KMS-11 (cell line): ENCODE results near the gene CDH4.

Experiments used
- H2AFZ ChIP-seq: fragments of 200-600 bp; sonication (generic); 2 replicates; pipeline ENCODE4 v1.6.1; 2016; ENCODE audit warnings: antibody characterized with exemption, mixed run types, low read depth
- H3K27ac ChIP-seq: fragments of 200-600 bp; sonication (generic); 2 replicates; pipeline ENCODE4 v1.6.1; 2016; ENCODE audit warnings: mild to moderate bottlenecking, mixed run types
- H3K27me3 ChIP-seq: fragments of 200-600 bp; sonication (generic); 2 replicates; pipeline ENCODE4 v1.6.1; 2017; ENCODE audit warnings: mild to moderate bottlenecking, low read depth, mixed run types, moderate library complexity; ENCODE audit not compliant: insufficient read depth
- H3K36me3 ChIP-seq: fragments of 200-600 bp; sonication (generic); 2 replicates; pipeline ENCODE4 v1.6.1; 2017; ENCODE audit warnings: mild to moderate bottlenecking, mixed run types; ENCODE audit not compliant: insufficient read depth
- H3K4me1 ChIP-seq: fragments of 200-600 bp; sonication (generic); 2 replicates; pipeline ENCODE4 v1.6.1; 2016; ENCODE audit warnings: mild to moderate bottlenecking, low read depth, mixed run types; ENCODE audit not compliant: poor library complexity, severe bottlenecking
- H3K4me2 ChIP-seq: fragments of 200-600 bp; sonication (generic); 2 replicates; pipeline ENCODE4 v1.7.0; 2016; ENCODE audit warnings: mild to moderate bottlenecking, mixed run types
- H3K4me3 ChIP-seq: fragments of 200-600 bp; sonication (generic); IDR thresholded peaks from 2 replicates; pipeline ENCODE4 v1.6.1; 2017; ENCODE audit warnings: low read depth, low read length, mixed read lengths; ENCODE audit not compliant: insufficient read depth
- H3K79me2 ChIP-seq: fragments of 200-600 bp; sonication (generic); 2 replicates; pipeline ENCODE4 v1.6.1; 2016; ENCODE audit warnings: low read depth, mixed run types; ENCODE audit not compliant: insufficient read depth
- H3K9ac ChIP-seq: fragments of 200-600 bp; sonication (generic); 2 replicates; pipeline ENCODE4 v1.6.1; 2016; ENCODE audit warnings: mild to moderate bottlenecking, mixed run types
- H4K20me1 ChIP-seq: fragments of 200-600 bp; sonication (generic); 2 replicates; pipeline ENCODE4 v1.6.1; 2016; ENCODE audit warnings: mild to moderate bottlenecking, mixed run types; ENCODE audit not compliant: insufficient read depth
- CTCF ChIP-seq: fragments of 200-600 bp; sonication (generic); conservative IDR thresholded peaks from 2 replicates; pipeline ENCODE4 v1.6.1; 2017; ENCODE audit warnings: low read depth, mild to moderate bottlenecking, antibody characterized with exemption, low read length, moderate library complexity, mixed read lengths

The CDH4 gene

GRCh38 chr20:61210862-61211261 lies 41.2 kb upstream of the CDH4 start:
- H3K36me3 ChIP-seq = no peaks in the 10 kb centered on the region
- H4K20me1 ChIP-seq = no peaks in the 10 kb centered on the region
- no peak overlapping the region for H3K4me3 ChIP-seq
- H3K79me2 ChIP-seq = no peaks in the 10 kb centered on the region
- H3K4me1 ChIP-seq = no peaks in the 10 kb centered on the region
- no peak overlapping the region for H3K27ac ChIP-seq
- no peak for TF ChIP-seq CTCF
- H2AFZ ChIP-seq = no peak overlapping the region
- no peaks in the 10 kb centered on the region for H3K27me3 ChIP-seq
- H3K4me2 ChIP-seq = no peak overlapping the region
- H3K9ac ChIP-seq = no peak overlapping the region

DNA sequence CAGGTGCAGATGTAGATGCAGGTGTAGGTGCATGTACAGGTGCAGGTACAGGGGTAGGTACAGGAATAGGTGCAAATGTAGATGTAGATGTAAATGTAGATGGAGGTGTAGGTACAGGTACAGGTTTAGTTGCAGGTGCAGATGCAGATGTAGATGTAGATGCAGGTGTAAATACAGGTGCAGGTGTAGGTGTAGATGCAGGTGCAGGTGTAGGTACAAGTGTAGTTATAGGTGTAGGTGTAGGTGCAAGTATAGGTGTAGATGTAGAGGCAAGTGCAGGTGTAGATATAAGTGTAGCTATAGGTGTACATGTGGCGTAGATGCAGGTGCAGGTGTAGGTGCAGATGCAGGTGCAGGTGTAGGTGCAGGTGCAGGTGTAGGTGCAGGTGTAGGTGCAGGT lies 34.2 kb upstream of the CDH4 start:
- Histone ChIP-seq H3K79me2 (no peaks in the 10 kb centered on the region), H4K20me1 (no peaks in the 10 kb centered on the region), H3K4me2 (no peak overlapping the region), H3K4me1 (no peaks in the 10 kb centered on the region), H2AFZ (no peak overlapping the region), H3K9ac (no peak overlapping the region), H3K27ac (no peak overlapping the region), H3K27me3 (no peaks in the 10 kb centered on the region), H3K4me3 (no peak overlapping the region), H3K36me3 (no peaks in the 10 kb centered on the region)
- TF ChIP-seq CTCF = no peak

GRCh38 chr20:61219021-61219431 lies 33.0 kb upstream of the CDH4 start:
- H3K4me3 ChIP-seq = no peak overlapping the region

GRCh38 chr20:61220131-61220530 lies 31.9 kb upstream of the CDH4 start:
- no peaks in the 10 kb centered on the region for H3K4me1 ChIP-seq
- H3K4me3 ChIP-seq = no peak overlapping the region
- H2AFZ ChIP-seq = no peak overlapping the region
- H3K27me3 ChIP-seq = no peaks in the 10 kb centered on the region
- no peak overlapping the region for H3K9ac ChIP-seq
- H3K79me2 ChIP-seq = no peaks in the 10 kb centered on the region
- no peak overlapping the region for H3K4me2 ChIP-seq
- no peaks in the 10 kb centered on the region for H4K20me1 ChIP-seq
- no peak for TF ChIP-seq CTCF
- H3K27ac ChIP-seq = no peak overlapping the region
- no peaks in the 10 kb centered on the region for H3K36me3 ChIP-seq

More at GRCh38 chr20:61219021-61219431, 33.0 kb upstream of the CDH4 start:
- no peak for TF ChIP-seq CTCF
- Histone ChIP-seq H3K79me2 (no peaks in the 10 kb centered on the region), H4K20me1 (no peaks in the 10 kb centered on the region), H3K4me2 (no peak overlapping the region), H3K27ac (no peak overlapping the region), H3K9ac (no peak overlapping the region), H3K27me3 (no peaks in the 10 kb centered on the region), H3K36me3 (no peaks in the 10 kb centered on the region), H3K4me1 (no peaks in the 10 kb centered on the region), H2AFZ (no peak overlapping the region)
